Measurements from ENCODE around the gene RRP36.
"Not testable (repeated sequence)": the region's sequence is repeated elsewhere in the genome, so short reads cannot be mapped to it uniquely, and the experiment has no call there.

RRP36 gene

GRCh38 chr6:43040542-43041257 lies 19.3 kb downstream of the RRP36 start:
- DNase-seq = no peak

- not testable (repeated sequence) for DNase-seq
Observed at GRCh38 chr6:43041475-43041874, 20.1 kb downstream of the RRP36 start.

- DNase-seq = no peak
Observed at GRCh38 chr6:43043310-43043709, 21.9 kb downstream of the RRP36 start.

GRCh38 chr6:43045371-43045930 lies 24.0 kb downstream of the RRP36 start:
- DNase-seq = no peak

GRCh38 chr6:43047998-43048397 lies 26.6 kb downstream of the RRP36 start:
- DNase-seq = no peak

- no peak for DNase-seq
Observed at GRCh38 chr6:43050981-43051380, 29.6 kb downstream of the RRP36 start.

- DNase-seq = no peak
Observed at GRCh38 chr6:43052225-43052841, 30.9 kb downstream of the RRP36 start.

- DNase-seq = peak; percentile 52 to 57
Observed at GRCh38 chr6:43052842-43053544, 31.6 kb downstream of the RRP36 start.

GRCh38 chr6:43053545-43054205 lies 32.3 kb downstream of the RRP36 start, which contains the start of gene CUL7:
TSS of gene CUL7 (minus strand) at chr6:43053851. CDS start at chr6:43052788, 1,063 bp downstream.
- DNase-seq = peak; percentile 91 to 94

GRCh38 chr6:43054206-43054943 lies 33.0 kb downstream of the RRP36 start:
- no peak for DNase-seq

GRCh38 chr6:43055966-43056365 lies 34.5 kb downstream of the RRP36 start:
- no peak for DNase-seq

- no peak for DNase-seq
Observed at GRCh38 chr6:43058531-43058930, 37.1 kb downstream of the RRP36 start.

GRCh38 chr6:43059168-43060033 lies 38.0 kb downstream of the RRP36 start, which contains the start of the genes KLC4 and MRPL2:
TSS of gene KLC4 (plus strand) at chr6:43059631. CDS start at chr6:43061336, 1,705 bp downstream.
TSS of gene MRPL2 (minus strand) at chr6:43059434. CDS start at chr6:43059381, 53 bp downstream.
- peak; percentile 98 to 99 for DNase-seq

- no peak for DNase-seq
Observed at GRCh38 chr6:43060034-43060754, 38.8 kb downstream of the RRP36 start.

- DNase-seq = no peak
Observed at GRCh38 chr6:43060755-43061633, 39.6 kb downstream of the RRP36 start.

GRCh38 chr6:43061861-43062260 lies 40.4 kb downstream of the RRP36 start:
- no peak for DNase-seq

GRCh38 chr6:43062818-43063217 lies 41.4 kb downstream of the RRP36 start:
- no peak for DNase-seq

- DNase-seq = no peak
Observed at GRCh38 chr6:43070028-43070632, 48.7 kb downstream of the RRP36 start.
